ENCODE measurements around the gene BDNF. TPM values are rescaled to one million over a fixed set of nuclear protein-coding genes. Genes with fewer than 3 reads are reported as not detected.

The BDNF gene
- total RNA-seq, 2 experiments from 2014 or later: not detected

GRCh38 chr11:27614092-27614491 is 86.2 kb downstream of the BDNF start:
- Histone ChIP-seq H3K79me2 (ENCODE audit: insufficient read depth, low read depth, low read length) (no peaks in the 10 kb centered on the region), H3K9me3 (ENCODE audit: low read length) (no peaks in the 10 kb centered on the region), H4K20me1 (ENCODE audit: insufficient read depth, low read length) (no peaks in the 10 kb centered on the region), H2AFZ (ENCODE audit: low read length) (no peak overlapping the region), H3K36me3 (ENCODE audit: insufficient read depth, low read length) (no peaks in the 10 kb centered on the region), H3K27ac (ENCODE audit: low read depth, low read length, poor library complexity, severe bottlenecking) (no peak overlapping the region), H3K4me1 (ENCODE audit: insufficient read depth, low read length, poor library complexity, severe bottlenecking) (peaks cover 12% of the 10 kb centered on the region), H3K4me3 (ENCODE audit: low read depth, low read length, poor library complexity, severe bottlenecking) (no peak overlapping the region), H3K9me2 (ENCODE audit: insufficient read depth, low read length) (no peaks in the 10 kb centered on the region), H3K4me2 (ENCODE audit: low read length) (no peak overlapping the region)
- ChIA-PET POLR2A (interaction anchor here (0.7 kb wide), 1 partner anchor 335 kb away, joined by 7 read pairs; no protein-coding TSS in a partner anchor), CTCF (ENCODE audit: unreplicated experiment) (no interaction called here)
- DNase-seq (ENCODE audit: low spot score): no peak
- no TSS peak for BruUV-seq (replicated peaks)
- intact Hi-C loops (cut with micrococcal nuclease; ENCODE audit: unreplicated experiment): no loop called here
- TF ChIP-seq CTCF (conservative IDR thresholded peaks at IDR 0.05; ENCODE audit: low read length): no peak

- no peaks in the 10 kb centered on the region for H3K36me3 ChIP-seq (ENCODE audit: insufficient read depth, low read length)
- BruUV-seq (replicated peaks): no TSS peak
- no peak overlapping the region for H2AFZ ChIP-seq (ENCODE audit: low read length)
- no peak overlapping the region for H3K27ac ChIP-seq (ENCODE audit: low read depth, low read length, poor library complexity, severe bottlenecking)
- TF ChIP-seq CTCF (conservative IDR thresholded peaks at IDR 0.05; ENCODE audit: low read length) (no peak), EZH2phosphoT487 (IDR thresholded peaks at IDR 0.05; ENCODE audit: borderline replicate concordance, low read depth, low read length) (no peak)
- ChIA-PET CTCF (ENCODE audit: unreplicated experiment) (no interaction called here), POLR2A (interaction anchor here (1.0 kb wide), 1 partner anchor 13 kb away, joined by 4 read pairs; no protein-coding TSS in a partner anchor)
- H3K4me2 ChIP-seq (ENCODE audit: low read length): no peak overlapping the region
- H3K9me2 ChIP-seq (ENCODE audit: insufficient read depth, low read length): no peaks in the 10 kb centered on the region
- no peaks in the 10 kb centered on the region for H3K79me2 ChIP-seq (ENCODE audit: insufficient read depth, low read depth, low read length)
- no peak for DNase-seq (ENCODE audit: low spot score)
- no peaks in the 10 kb centered on the region for H3K9me3 ChIP-seq (ENCODE audit: low read length)
- H3K4me1 ChIP-seq (ENCODE audit: insufficient read depth, low read length, poor library complexity, severe bottlenecking): peaks cover 3% of the 10 kb centered on the region
- no peaks in the 10 kb centered on the region for H4K20me1 ChIP-seq (ENCODE audit: insufficient read depth, low read length)
- intact Hi-C loops (cut with micrococcal nuclease; ENCODE audit: unreplicated experiment): no loop called here
- H3K4me3 ChIP-seq (ENCODE audit: low read depth, low read length, poor library complexity, severe bottlenecking): no peak overlapping the region
These were observed 87.0 kb downstream of the BDNF start for GRCh38 chr11:27612932-27613880.

- TF ChIP-seq CTCF (conservative IDR thresholded peaks at IDR 0.05; ENCODE audit: low read length) (no peak), EZH2phosphoT487 (IDR thresholded peaks at IDR 0.05; ENCODE audit: borderline replicate concordance, low read depth, low read length) (no peak)
- no TSS peak for BruUV-seq (replicated peaks)
These were observed 88.3 kb downstream of the BDNF start for GRCh38 chr11:27611947-27612455.

More at GRCh38 chr11:27611947-27612455, 88.3 kb downstream of the BDNF start:
- no peak for DNase-seq (ENCODE audit: low spot score)
- Histone ChIP-seq H3K9me3 (ENCODE audit: low read length) (no peaks in the 10 kb centered on the region), H3K4me2 (ENCODE audit: low read length) (no peak overlapping the region), H3K4me3 (ENCODE audit: low read depth, low read length, poor library complexity, severe bottlenecking) (no peak overlapping the region), H3K27ac (ENCODE audit: low read depth, low read length, poor library complexity, severe bottlenecking) (no peak overlapping the region), H3K79me2 (ENCODE audit: insufficient read depth, low read depth, low read length) (no peaks in the 10 kb centered on the region), H3K36me3 (ENCODE audit: insufficient read depth, low read length) (no peaks in the 10 kb centered on the region), H2AFZ (ENCODE audit: low read length) (no peak overlapping the region), H4K20me1 (ENCODE audit: insufficient read depth, low read length) (no peaks in the 10 kb centered on the region), H3K9me2 (ENCODE audit: insufficient read depth, low read length) (no peaks in the 10 kb centered on the region), H3K4me1 (ENCODE audit: insufficient read depth, low read length, poor library complexity, severe bottlenecking) (no peaks in the 10 kb centered on the region)
- intact Hi-C loops (cut with micrococcal nuclease; ENCODE audit: unreplicated experiment): no loop called here
- POLR2A ChIA-PET: interaction anchor here (0.7 to 1.0 kb wide), 2 partner anchors 31 to 968 kb away, joined by 3 to 4 read pairs; no protein-coding TSS in a partner anchor
- CTCF ChIA-PET (ENCODE audit: unreplicated experiment): no interaction called here

All from OCI-LY7 (cell line).